Measurements from ENCODE around the gene SRSF8. TPM values are rescaled to one million over a fixed set of nuclear protein-coding genes. Genes with fewer than 3 reads are reported as not detected.
A peak's percentile ranks its signal among the peaks of the same experiment; 100 is the strongest.

The SRSF8 gene
- total RNA-seq, 2 donors from 2014 or later = 40.4 to 46.1 TPM

GRCh38 chr11:95111923-95112540, 45.3 kb downstream of the SRSF8 start:
- Histone ChIP-seq H3K4me3 (no peak overlapping the region), H3K27ac (no peak overlapping the region), H3K36me3 (no peaks in the 10 kb centered on the region), H3K9me3 (no peaks in the 10 kb centered on the region), H3K27me3 (replicated peaks; ENCODE audit: insufficient read depth) (no peaks in the 10 kb centered on the region), H3K4me1 (replicated peaks) (no peaks in the 10 kb centered on the region)
- WGBS = 85% methylated on average over 3 of the region's 3 CpGs
- TF ChIP-seq POLR2A (IDR thresholded peaks at IDR 0.05) = no peak
- no peak for TF ChIP-seq POLR2AphosphoS5 (IDR thresholded peaks at IDR 0.05)
- TF ChIP-seq CTCF (IDR thresholded peaks at IDR 0.05) = no peak
- intact Hi-C loops (cut with DNase I) = no loop called here
- DNase-seq (ENCODE audit: low spot score) = no peak

GRCh38 chr11:95115597-95115996, 48.9 kb downstream of the SRSF8 start:
- WGBS = 91% methylated on average over 1 of the region's 1 CpG
- TF ChIP-seq CTCF (IDR thresholded peaks at IDR 0.05) (no peak), POLR2A (IDR thresholded peaks at IDR 0.05) (no peak), POLR2AphosphoS5 (IDR thresholded peaks at IDR 0.05) (no peak)
- no peaks in the 10 kb centered on the region for H3K27me3 ChIP-seq (replicated peaks; ENCODE audit: insufficient read depth)
- H3K36me3 ChIP-seq = no peaks in the 10 kb centered on the region
- intact Hi-C loops (cut with DNase I) = no loop called here
- H3K4me1 ChIP-seq (replicated peaks) = no peaks in the 10 kb centered on the region
- H3K4me3 ChIP-seq = no peak overlapping the region
- no peak for DNase-seq (ENCODE audit: low spot score)
- H3K9me3 ChIP-seq = no peaks in the 10 kb centered on the region
- H3K27ac ChIP-seq = no peak overlapping the region

GRCh38 chr11:95119361-95120060, 52.8 kb downstream of the SRSF8 start:
- peak; percentile 70 for DNase-seq (ENCODE audit: low spot score)
- H3K4me3 ChIP-seq = no peak overlapping the region
- H3K27me3 ChIP-seq (replicated peaks; ENCODE audit: insufficient read depth) = no peaks in the 10 kb centered on the region
- no peaks in the 10 kb centered on the region for H3K36me3 ChIP-seq
- H3K9me3 ChIP-seq = no peaks in the 10 kb centered on the region
- TF ChIP-seq POLR2AphosphoS5 (IDR thresholded peaks at IDR 0.05) (peak; percentile 47), CTCF (IDR thresholded peaks at IDR 0.05) (no peak), POLR2A (IDR thresholded peaks at IDR 0.05) (no peak)
- intact Hi-C loops (cut with DNase I) = no loop called here
- 52% methylated on average over 2 of the region's 2 CpGs for WGBS
- no peaks in the 10 kb centered on the region for H3K4me1 ChIP-seq (replicated peaks)
- peak overlapping the region in 1 of 2 donors; percentile 55 for H3K27ac ChIP-seq

Other genes starting within 250 kb of the SRSF8 start
- gene CWC15, start 93.4 kb upstream of the SRSF8 start, total RNA-seq = 10 to 100 TPM; 33.6 to 43.8 TPM
- gene KDM4D, start 93.2 kb upstream of the SRSF8 start, total RNA-seq = 1 to 10 TPM; 2.6 to 9.9 TPM
- gene KDM4E, start 41.7 kb upstream of the SRSF8 start, total RNA-seq = not detected
- not detected for gene KDM4F, start 17.5 kb upstream of the SRSF8 start, total RNA-seq
- gene ENDOD1, start 22.9 kb downstream of the SRSF8 start, total RNA-seq = 10 to 100 TPM; 49.6 to 79.8 TPM
- gene SESN3, start 164.3 kb downstream of the SRSF8 start, total RNA-seq = 10 to 100 TPM; 21.3 to 33.8 TPM

Measured in prostate gland (tissue), 2 donors.